ENCODE results near the gene CUL4B. TPM values are rescaled to one million over a fixed set of nuclear protein-coding genes. Genes with fewer than 3 reads are reported as not detected.
"Not testable (repeated sequence)": the region's sequence is repeated elsewhere in the genome, so short reads cannot be mapped to it uniquely, and the experiment has no call there.

CUL4B gene
- total RNA-seq, 5 donors from 2014 or later (not counting 1 experiment from before 2014, with no cell fraction given) = 39.4 to 44.8 (median 43.1) TPM

DNA sequence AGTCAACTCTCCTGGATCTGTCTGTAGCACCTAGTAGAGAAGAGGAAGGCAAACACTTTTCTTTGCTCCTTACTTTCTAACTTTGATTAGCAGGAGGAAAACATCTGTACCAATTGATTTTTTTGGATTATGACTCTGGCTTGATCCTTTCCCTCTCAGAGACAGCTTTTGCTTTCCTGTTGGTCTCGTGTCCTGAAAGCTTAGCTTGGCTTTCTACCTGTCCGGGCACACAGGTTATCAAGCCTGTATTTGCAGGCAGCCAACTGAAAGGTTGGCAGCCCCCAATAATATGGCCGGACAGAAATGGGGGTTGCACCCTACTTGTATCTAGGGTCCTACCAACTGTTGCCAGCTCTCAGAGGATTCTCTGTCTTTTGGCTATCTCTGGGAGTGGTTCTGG, 48.5 kb downstream of the CUL4B start:
- Mint-ChIP-seq H3K36me3 (peaks cover 2% of the 10 kb centered on the region), H3K27ac (no peak overlapping the region), H3K9me3 (no peaks in the 10 kb centered on the region), H3K27me3 (peaks cover 0 to 7% of the 10 kb centered on the region in 2 donors), H3K4me1 (no peaks in the 10 kb centered on the region), H3K4me3 (no peak overlapping the region)
- H3K4me1 ChIP-seq (ENCODE audit: control insufficient read depth in 1 of 2, extremely low read depth in 1 of 2, insufficient read depth in 2 of 2, low read length in 2 of 2) = no peaks in the 10 kb centered on the region
- no peaks in the 10 kb centered on the region for H3K36me3 ChIP-seq (ENCODE audit: control insufficient read depth in 2 of 2, extremely low read depth in 1 of 2, insufficient read depth in 1 of 2, low read length in 1 of 2)
- no peak overlapping the region for H3K4me3 ChIP-seq (ENCODE audit: control insufficient read depth in 1 of 2, extremely low read depth in 1 of 2, low read length in 1 of 2)
- no peak overlapping the region for H3K27ac ChIP-seq (ENCODE audit: low read length)
- ChIA-PET POLR2A (no interaction called here), CTCF (no interaction called here)
- ATAC-seq (replicated peaks in 1 of 4) (no peak), DNase-seq (no peak)
- H3K27me3 ChIP-seq (replicated peaks in 1 of 2; ENCODE audit: control insufficient read depth in 2 of 2, extremely low read depth in 1 of 2, insufficient read depth in 2 of 2, low read length in 1 of 2) = no peaks in the 10 kb centered on the region
- WGBS (ENCODE audit: insufficient coverage) = 100% methylated on average over 1 of the region's 3 CpGs
- H3K9me3 ChIP-seq = no peaks in the 10 kb centered on the region

DNA sequence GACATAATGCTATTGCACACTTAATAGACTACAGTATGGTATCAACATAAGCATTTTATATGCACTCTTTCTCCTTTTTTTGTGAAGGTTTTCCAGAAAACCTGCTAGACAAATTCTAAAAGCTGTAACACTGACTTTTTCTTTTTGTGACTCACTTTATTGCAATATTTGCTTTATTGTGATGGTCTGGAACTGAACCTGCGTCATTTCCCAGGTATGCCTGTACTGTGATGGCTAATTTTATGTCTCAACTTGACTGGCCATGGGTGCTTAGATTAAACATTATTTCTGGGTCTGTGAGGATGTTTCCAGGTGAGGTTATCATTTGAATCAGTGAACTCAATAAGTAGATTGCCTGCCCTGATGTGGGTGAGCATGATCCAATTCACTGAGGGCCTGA, 56.2 kb downstream of the CUL4B start:
- Histone ChIP-seq H3K4me3 (ENCODE audit: control insufficient read depth in 1 of 2, extremely low read depth in 1 of 2, low read length in 1 of 2) (no peak overlapping the region), H3K9me3 (no peaks in the 10 kb centered on the region), H3K27ac (ENCODE audit: low read length) (no peak overlapping the region), H3K36me3 (ENCODE audit: control insufficient read depth in 2 of 2, extremely low read depth in 1 of 2, insufficient read depth in 1 of 2, low read length in 1 of 2) (no peaks in the 10 kb centered on the region), H3K4me1 (ENCODE audit: control insufficient read depth in 1 of 2, extremely low read depth in 1 of 2, insufficient read depth in 2 of 2, low read length in 2 of 2) (no peaks in the 10 kb centered on the region), H3K27me3 (replicated peaks in 1 of 2; ENCODE audit: control insufficient read depth in 2 of 2, extremely low read depth in 1 of 2, insufficient read depth in 2 of 2, low read length in 1 of 2) (no peaks in the 10 kb centered on the region)
- no peaks in the 10 kb centered on the region for H3K4me1 Mint-ChIP-seq
- no peak overlapping the region for H3K27ac Mint-ChIP-seq
- ChIA-PET CTCF (no interaction called here), POLR2A (no interaction called here)
- H3K4me3 Mint-ChIP-seq = no peak overlapping the region
- no peaks in the 10 kb centered on the region for H3K36me3 Mint-ChIP-seq
- H3K27me3 Mint-ChIP-seq = peaks cover 0 to 7% of the 10 kb centered on the region in 2 donors
- no peaks in the 10 kb centered on the region for H3K9me3 Mint-ChIP-seq
- 100% methylated on average over 1 of the region's 1 CpG for WGBS (ENCODE audit: insufficient coverage)
- DNase-seq (no peak), ATAC-seq (replicated peaks in 1 of 4) (no peak)

DNA sequence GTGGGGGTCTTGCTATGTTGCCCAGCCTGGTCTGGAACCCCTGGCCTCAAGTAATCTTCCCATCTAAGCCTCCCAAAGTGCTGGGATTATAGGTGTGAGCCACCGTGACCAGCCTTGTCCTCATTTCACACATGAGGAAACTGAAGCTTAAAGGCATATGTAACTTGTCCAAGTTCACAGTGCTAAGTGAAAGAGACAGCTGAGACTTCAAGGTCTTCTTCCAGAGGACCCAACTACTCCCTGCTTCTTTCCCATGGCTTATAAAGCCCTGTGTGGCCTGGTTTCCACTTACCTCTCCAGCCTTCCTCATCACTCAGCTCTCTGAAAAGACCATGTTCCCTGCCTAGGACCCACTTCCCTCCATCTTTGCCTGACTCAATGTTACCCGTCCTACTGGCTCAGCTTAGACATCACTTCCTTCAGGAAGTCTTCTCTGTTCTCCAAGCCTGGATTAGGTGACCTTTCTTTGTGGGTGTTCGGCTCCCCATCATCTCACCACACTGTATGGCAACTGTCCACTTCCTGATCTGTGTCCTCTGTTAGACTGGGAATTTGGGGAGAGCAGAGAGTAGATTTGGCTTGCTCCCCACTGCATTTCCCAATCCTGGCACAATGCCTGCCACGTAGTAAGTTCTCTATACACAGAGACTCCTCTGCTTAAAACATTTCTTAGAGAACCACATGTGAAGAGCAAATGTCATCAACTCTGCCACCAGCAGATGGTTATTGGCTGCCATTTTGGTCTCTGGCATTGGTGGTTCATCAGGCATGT, 61.3 kb downstream of the CUL4B start:
- WGBS (ENCODE audit: insufficient coverage) = 100% methylated on average over 1 of the region's 4 CpGs
- peaks cover 5 to 6% (median 5%) of the 10 kb centered on the region in 3 donors for H3K4me1 Mint-ChIP-seq
- H3K27ac ChIP-seq (ENCODE audit: low read length) = no peak overlapping the region
- no peak overlapping the region for H3K4me3 ChIP-seq (ENCODE audit: control insufficient read depth in 1 of 2, extremely low read depth in 1 of 2, low read length in 1 of 2)
- DNase-seq = no peak
- H3K27me3 Mint-ChIP-seq = peaks cover 0 to 8% of the 10 kb centered on the region in 2 donors
- H3K9me3 Mint-ChIP-seq = no peaks in the 10 kb centered on the region
- ChIA-PET CTCF (interaction anchor here in 1 of 2 donors (1.6 kb wide), 1 partner anchor 165 kb away, joined by 6 read pairs; no protein-coding TSS in a partner anchor), POLR2A (interaction anchor here (0.6 kb wide), 2 partner anchors 16 to 60 kb away, joined by 3 to 4 read pairs; no protein-coding TSS in a partner anchor)
- H3K27me3 ChIP-seq (replicated peaks in 1 of 2; ENCODE audit: control insufficient read depth in 2 of 2, extremely low read depth in 1 of 2, insufficient read depth in 2 of 2, low read length in 1 of 2) = no peaks in the 10 kb centered on the region
- no peaks in the 10 kb centered on the region for H3K36me3 ChIP-seq (ENCODE audit: control insufficient read depth in 2 of 2, extremely low read depth in 1 of 2, insufficient read depth in 1 of 2, low read length in 1 of 2)
- no peak overlapping the region for H3K4me3 Mint-ChIP-seq
- no peak for ATAC-seq (replicated peaks in 1 of 4)
- H3K36me3 Mint-ChIP-seq = no peaks in the 10 kb centered on the region
- H3K4me1 ChIP-seq (ENCODE audit: control insufficient read depth in 1 of 2, extremely low read depth in 1 of 2, insufficient read depth in 2 of 2, low read length in 2 of 2) = peaks cover 2 to 5% of the 10 kb centered on the region in 2 experiments
- no peaks in the 10 kb centered on the region for H3K9me3 ChIP-seq
- H3K27ac Mint-ChIP-seq = no peak overlapping the region

DNA sequence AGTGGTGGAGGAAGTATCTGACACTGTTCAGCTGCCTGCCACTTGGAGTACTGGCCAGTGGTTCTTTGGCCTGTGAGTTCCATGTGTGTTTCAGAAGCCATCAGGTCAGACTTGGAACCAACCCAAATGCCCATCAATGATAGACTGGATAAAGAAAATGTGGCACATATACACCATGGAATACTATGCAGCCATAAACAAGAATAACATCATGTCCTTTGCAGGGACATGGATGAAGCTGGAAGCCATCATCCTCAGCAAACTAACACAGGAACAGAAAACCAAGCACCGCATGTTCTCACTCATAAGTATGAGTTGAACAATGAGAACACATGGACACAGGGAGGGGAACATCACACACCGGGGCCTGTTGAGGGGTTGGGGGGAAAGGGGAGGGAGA, 70.6 kb downstream of the CUL4B start:
- H3K9me3 Mint-ChIP-seq, POLR2A ChIA-PET, H3K27me3 Mint-ChIP-seq: not testable (repeated sequence)

DNA sequence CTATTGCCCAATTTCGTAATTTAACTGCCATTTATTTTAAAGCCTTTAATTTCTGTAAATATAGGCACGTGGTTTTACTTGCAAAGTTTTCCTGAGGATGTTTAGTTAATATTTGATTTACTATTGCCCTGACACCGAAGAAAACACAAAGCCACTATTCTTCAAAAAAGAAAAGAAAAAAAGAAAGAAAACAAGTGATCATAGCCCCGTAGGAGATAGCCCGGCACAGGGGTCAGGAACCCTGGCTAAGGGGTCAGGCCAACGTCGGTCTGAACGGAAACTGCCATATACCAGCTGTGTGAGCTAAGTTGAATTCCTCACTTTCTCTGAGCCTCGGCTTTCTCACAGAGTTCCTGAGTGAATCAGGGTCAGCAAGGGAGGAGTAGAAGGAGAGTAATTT, 74.0 kb downstream of the CUL4B start:
- peak overlapping the region in 1 of 2 donors; percentile 67 for H3K27ac Mint-ChIP-seq
- H3K27ac ChIP-seq (ENCODE audit: low read length) = peak overlapping the region; percentile 12
- peaks cover 0 to 24% of the 10 kb centered on the region in 2 experiments for H3K4me1 ChIP-seq (ENCODE audit: control insufficient read depth in 1 of 2, extremely low read depth in 1 of 2, insufficient read depth in 2 of 2, low read length in 2 of 2)
- H3K4me3 ChIP-seq (ENCODE audit: control insufficient read depth in 1 of 2, extremely low read depth in 1 of 2, low read length in 1 of 2) = no peak overlapping the region
- no peaks in the 10 kb centered on the region for H3K9me3 Mint-ChIP-seq
- peaks cover 0 to 9% of the 10 kb centered on the region in 2 donors for H3K27me3 Mint-ChIP-seq
- ATAC-seq (replicated peaks in 1 of 4) = no peak
- ChIA-PET POLR2A (no interaction called here), CTCF (interaction anchor here (0.7 to 2.0 kb wide), 5 partner anchors 9 to 273 kb away, joined by 3 to 10 read pairs (median 4); no protein-coding TSS in a partner anchor)
- no peaks in the 10 kb centered on the region for H3K36me3 ChIP-seq (ENCODE audit: control insufficient read depth in 2 of 2, extremely low read depth in 1 of 2, insufficient read depth in 1 of 2, low read length in 1 of 2)
- no peaks in the 10 kb centered on the region for H3K9me3 ChIP-seq
- WGBS (ENCODE audit: insufficient coverage) = no CpG with 5 or more reads among the region's 9 CpGs
- peak overlapping the region in 1 of 3 donors; percentile 82 for H3K4me3 Mint-ChIP-seq
- H3K27me3 ChIP-seq (replicated peaks in 1 of 2; ENCODE audit: control insufficient read depth in 2 of 2, extremely low read depth in 1 of 2, insufficient read depth in 2 of 2, low read length in 1 of 2) = no peaks in the 10 kb centered on the region
- H3K36me3 Mint-ChIP-seq = no peaks in the 10 kb centered on the region
- H3K4me1 Mint-ChIP-seq = peaks cover 18 to 31% (median 24%) of the 10 kb centered on the region in 3 donors
- DNase-seq = no peak

More for the DNA sequence above, 70.6 kb downstream of the CUL4B start:
- H3K27ac Mint-ChIP-seq; H3K4me3 Mint-ChIP-seq; ATAC-seq (replicated peaks in 1 of 4); H3K27ac ChIP-seq (ENCODE audit: low read length); H3K4me3 ChIP-seq (ENCODE audit: control insufficient read depth in 1 of 2, extremely low read depth in 1 of 2, low read length in 1 of 2); DNase-seq; H3K36me3 Mint-ChIP-seq; H3K27me3 ChIP-seq (replicated peaks in 1 of 2; ENCODE audit: control insufficient read depth in 2 of 2, extremely low read depth in 1 of 2, insufficient read depth in 2 of 2, low read length in 1 of 2); H3K9me3 ChIP-seq; H3K36me3 ChIP-seq (ENCODE audit: control insufficient read depth in 2 of 2, extremely low read depth in 1 of 2, insufficient read depth in 1 of 2, low read length in 1 of 2): not testable (repeated sequence)
- CTCF ChIA-PET = interaction anchor here in 1 of 2 donors (0.7 kb wide), 1 partner anchor 476 kb away, joined by 4 read pairs; no protein-coding TSS in a partner anchor
- H3K4me1 Mint-ChIP-seq = peaks cover 18 to 29% (median 22%) of the 10 kb centered on the region in 3 donors
- peaks cover 0 to 22% of the 10 kb centered on the region in 2 experiments for H3K4me1 ChIP-seq (ENCODE audit: control insufficient read depth in 1 of 2, extremely low read depth in 1 of 2, insufficient read depth in 2 of 2, low read length in 2 of 2)
- WGBS (ENCODE audit: insufficient coverage) = no CpG with 5 or more reads among the region's 2 CpGs

DNA sequence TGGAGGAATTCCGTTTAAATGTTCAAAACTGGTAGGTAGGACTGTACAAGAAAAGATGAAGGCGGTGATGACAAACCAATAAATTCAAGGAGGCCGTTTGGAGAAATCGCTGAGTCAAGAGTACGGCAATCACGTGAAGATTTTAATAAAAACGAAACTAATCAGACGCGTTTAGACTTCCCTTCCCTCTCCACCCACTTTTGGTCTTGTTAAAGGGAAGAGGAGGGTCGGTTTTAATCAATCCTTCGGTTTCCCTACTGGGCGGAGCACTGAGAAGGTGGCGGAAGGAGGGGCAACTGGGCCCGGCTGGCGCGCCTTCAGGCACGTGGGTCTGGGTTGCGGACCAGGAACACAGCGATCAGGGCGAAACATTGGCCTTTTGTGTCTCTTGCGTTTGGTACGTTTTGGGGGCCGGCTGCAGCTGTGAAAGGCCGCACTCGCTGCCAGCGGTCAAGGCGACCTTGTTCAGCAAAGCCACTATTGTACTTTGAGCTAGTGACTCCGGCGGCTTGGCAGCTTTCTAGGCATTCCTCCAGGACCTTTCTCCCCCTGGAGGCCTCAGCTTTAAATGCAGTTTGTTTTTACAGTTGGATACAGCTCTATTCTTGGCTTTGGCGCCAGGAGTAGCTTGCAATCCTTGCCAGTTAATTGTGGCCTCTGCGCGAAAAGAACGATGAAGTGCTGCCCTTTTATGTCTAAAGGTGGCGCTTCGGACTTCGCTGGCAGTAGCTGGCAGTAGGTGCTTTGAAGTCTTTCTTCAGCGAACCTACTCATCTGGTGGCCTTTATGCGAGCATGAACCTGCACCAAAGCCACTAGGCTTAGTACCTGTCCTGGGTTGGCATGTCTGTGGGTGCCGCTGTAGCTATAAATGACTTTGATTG, 74.9 kb downstream of the CUL4B start:
- ATAC-seq (replicated peaks in 1 of 4) (peak; percentile 67 to 80 (median 74)), DNase-seq (peak; percentile 10 to 69 (median 24))
- Mint-ChIP-seq H3K4me3 (peak overlapping the region; percentile 82 to 89 (median 89)), H3K4me1 (peaks cover 18 to 31% (median 24%) of the 10 kb centered on the region in 3 donors), H3K27me3 (peaks cover 0 to 6% of the 10 kb centered on the region in 2 donors), H3K27ac (peak overlapping the region; percentile 91 to 95), H3K9me3 (no peaks in the 10 kb centered on the region), H3K36me3 (no peaks in the 10 kb centered on the region)
- ChIA-PET POLR2A (interaction anchor here (0.6 kb wide), 2 partner anchors 99 to 144 kb away, joined by 3 read pairs; partner anchors contain the start of gene C1GALT1C1 (in 1 of the 2)), CTCF (interaction anchor here (0.7 to 2.0 kb wide), 12 partner anchors 8 to 272 kb away, joined by 3 to 10 read pairs (median 4); partner anchors contain the start of genes LAMP2 (in 1 of the 2) and ZBTB33 (in 1 of the 2))
- 0% methylated on average over 12 of the region's 39 CpGs for WGBS (ENCODE audit: insufficient coverage)
- no peaks in the 10 kb centered on the region for H3K9me3 ChIP-seq
- peak overlapping the region; percentile 67 to 75 for H3K4me3 ChIP-seq (ENCODE audit: control insufficient read depth in 1 of 2, extremely low read depth in 1 of 2, low read length in 1 of 2)
- peak overlapping the region; percentile 80 for H3K27ac ChIP-seq (ENCODE audit: low read length)
- H3K4me1 ChIP-seq (ENCODE audit: control insufficient read depth in 1 of 2, extremely low read depth in 1 of 2, insufficient read depth in 2 of 2, low read length in 2 of 2) = peaks cover 0 to 24% of the 10 kb centered on the region in 2 experiments
- no peaks in the 10 kb centered on the region for H3K36me3 ChIP-seq (ENCODE audit: control insufficient read depth in 2 of 2, extremely low read depth in 1 of 2, insufficient read depth in 1 of 2, low read length in 1 of 2)
- no peaks in the 10 kb centered on the region for H3K27me3 ChIP-seq (replicated peaks in 1 of 2; ENCODE audit: control insufficient read depth in 2 of 2, extremely low read depth in 1 of 2, insufficient read depth in 2 of 2, low read length in 1 of 2)
